Astrocyte of the cerebellum (primary cell): ENCODE data around the gene GPBP1.

ENCODE experiments used
- DNase-seq: peaks from one replicate; pipeline ENCODE4 v3.0.0-alpha.2; 2011; ENCODE audit warnings: low read depth
- H3K4me3 ChIP-seq: 2 replicates; pipeline ENCODE4 v1.5.1; 2011; ENCODE audit warnings: mild to moderate bottlenecking, low read depth, low read length, moderate library complexity
- in situ Hi-C: cut with HindIII; loops from 2 replicates; pipeline ENCODE4 v1.10.0; 2017; ENCODE audit warnings: low sequenced_read_pairs
- TF ChIP-seq, protein P1 (sequence below): IDR thresholded peaks from 2 replicates; pipeline ENCODE4 v1.5.1; 2012; ENCODE audit warnings: low read length, low read depth, moderate library complexity, mild to moderate bottlenecking; ENCODE audit errors: missing control alignments

The GPBP1 gene

GRCh38 chr5:57243286-57244137 lies 69.7 kb downstream of the GPBP1 start:
- TF ChIP-seq, protein P1, sequence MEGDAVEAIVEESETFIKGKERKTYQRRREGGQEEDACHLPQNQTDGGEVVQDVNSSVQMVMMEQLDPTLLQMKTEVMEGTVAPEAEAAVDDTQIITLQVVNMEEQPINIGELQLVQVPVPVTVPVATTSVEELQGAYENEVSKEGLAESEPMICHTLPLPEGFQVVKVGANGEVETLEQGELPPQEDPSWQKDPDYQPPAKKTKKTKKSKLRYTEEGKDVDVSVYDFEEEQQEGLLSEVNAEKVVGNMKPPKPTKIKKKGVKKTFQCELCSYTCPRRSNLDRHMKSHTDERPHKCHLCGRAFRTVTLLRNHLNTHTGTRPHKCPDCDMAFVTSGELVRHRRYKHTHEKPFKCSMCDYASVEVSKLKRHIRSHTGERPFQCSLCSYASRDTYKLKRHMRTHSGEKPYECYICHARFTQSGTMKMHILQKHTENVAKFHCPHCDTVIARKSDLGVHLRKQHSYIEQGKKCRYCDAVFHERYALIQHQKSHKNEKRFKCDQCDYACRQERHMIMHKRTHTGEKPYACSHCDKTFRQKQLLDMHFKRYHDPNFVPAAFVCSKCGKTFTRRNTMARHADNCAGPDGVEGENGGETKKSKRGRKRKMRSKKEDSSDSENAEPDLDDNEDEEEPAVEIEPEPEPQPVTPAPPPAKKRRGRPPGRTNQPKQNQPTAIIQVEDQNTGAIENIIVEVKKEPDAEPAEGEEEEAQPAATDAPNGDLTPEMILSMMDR: no peak
- no peak overlapping the region for H3K4me3 ChIP-seq
- in situ Hi-C loops: no loop called here
- DNase-seq: no peak

GRCh38 chr5:57244331-57244730 lies 70.5 kb downstream of the GPBP1 start:
- no peak for DNase-seq
- no peak overlapping the region for H3K4me3 ChIP-seq
- TF ChIP-seq, protein P1: no peak
- in situ Hi-C loops: no loop called here

DNA sequence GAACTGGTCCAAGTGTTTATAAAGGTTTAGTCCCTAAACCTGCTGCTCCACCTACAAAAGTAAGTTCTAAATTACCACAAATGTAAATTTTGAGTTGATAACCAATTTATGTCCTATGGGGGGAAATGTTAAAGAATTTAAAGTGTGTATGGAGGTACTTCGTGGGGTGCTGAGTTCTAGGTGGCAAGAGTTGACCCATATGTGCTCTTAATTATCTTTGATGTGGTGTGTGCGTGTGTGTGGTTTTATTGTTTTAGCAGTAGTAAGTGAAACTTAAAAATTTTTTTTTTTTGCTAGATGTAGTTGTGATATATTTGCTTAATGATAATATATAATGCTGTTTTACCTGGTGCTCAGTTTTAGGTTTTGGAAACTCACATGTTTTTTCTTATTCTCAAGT lies 72.6 kb downstream of the GPBP1 start:
- in situ Hi-C loops: no loop called here
- TF ChIP-seq, protein P1: no peak
- no peak overlapping the region for H3K4me3 ChIP-seq
- no peak for DNase-seq

GRCh38 chr5:57247765-57248164 lies 73.9 kb downstream of the GPBP1 start:
- H3K4me3 ChIP-seq: no peak overlapping the region
- no peak for DNase-seq
- TF ChIP-seq, protein P1: no peak
- in situ Hi-C loops: no loop called here

DNA sequence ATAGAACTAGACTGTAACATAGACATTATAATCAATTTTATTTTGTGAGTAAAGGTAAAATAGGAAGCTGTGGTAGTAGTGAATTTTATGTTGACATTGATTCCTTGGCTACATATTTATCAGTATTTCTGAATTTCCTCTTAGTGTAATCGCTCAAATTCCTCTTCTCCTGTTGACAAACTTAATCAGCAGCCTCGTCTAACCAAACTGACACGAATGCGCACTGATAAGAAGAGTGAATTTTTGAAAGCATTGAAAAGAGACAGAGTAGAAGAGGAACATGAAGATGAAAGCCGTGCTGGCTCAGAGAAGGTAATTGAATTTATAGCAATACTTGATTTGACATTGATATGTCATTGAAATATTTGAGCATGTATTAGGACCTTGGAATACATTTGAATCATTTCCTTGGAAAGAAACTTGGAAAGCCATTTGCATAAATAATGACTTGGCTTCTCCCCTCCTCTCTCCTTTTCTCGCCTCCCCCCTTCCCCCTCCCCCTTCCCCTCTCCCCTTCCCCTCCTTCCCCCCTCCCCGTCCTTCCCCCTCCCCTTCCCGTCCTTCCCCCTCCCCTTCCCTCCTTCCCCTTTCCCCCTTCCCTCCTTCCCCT lies 75.5 kb downstream of the GPBP1 start:
- no peak overlapping the region for H3K4me3 ChIP-seq
- in situ Hi-C loops: no loop called here
- no peak for DNase-seq
- TF ChIP-seq, protein P1: no peak

GRCh38 chr5:57258052-57258451 lies 84.2 kb downstream of the GPBP1 start:
- no peak for DNase-seq
- in situ Hi-C loops: loop anchor here (25.0 kb wide), 2 partner anchors 346 to 996 kb away; partner anchors contain the start of gene SETD9
- TF ChIP-seq, protein P1: no peak
- H3K4me3 ChIP-seq: no peak overlapping the region
